GM21423 (cell line): Measurements from ENCODE around the gene ABCF2.

Experiments used
- ATAC-seq: cut with Tn5 transposase; IDR thresholded peaks from one replicate; pipeline ENCODE4 v1.9.1; 2021; ENCODE audit warnings: mild to moderate bottlenecking, moderate library complexity; ENCODE audit not compliant: unreplicated experiment

Gene ABCF2

GRCh38 chr7:151175047-151175792 is 51.8 kb downstream of the ABCF2 start:
- no peak for ATAC-seq

DNA sequence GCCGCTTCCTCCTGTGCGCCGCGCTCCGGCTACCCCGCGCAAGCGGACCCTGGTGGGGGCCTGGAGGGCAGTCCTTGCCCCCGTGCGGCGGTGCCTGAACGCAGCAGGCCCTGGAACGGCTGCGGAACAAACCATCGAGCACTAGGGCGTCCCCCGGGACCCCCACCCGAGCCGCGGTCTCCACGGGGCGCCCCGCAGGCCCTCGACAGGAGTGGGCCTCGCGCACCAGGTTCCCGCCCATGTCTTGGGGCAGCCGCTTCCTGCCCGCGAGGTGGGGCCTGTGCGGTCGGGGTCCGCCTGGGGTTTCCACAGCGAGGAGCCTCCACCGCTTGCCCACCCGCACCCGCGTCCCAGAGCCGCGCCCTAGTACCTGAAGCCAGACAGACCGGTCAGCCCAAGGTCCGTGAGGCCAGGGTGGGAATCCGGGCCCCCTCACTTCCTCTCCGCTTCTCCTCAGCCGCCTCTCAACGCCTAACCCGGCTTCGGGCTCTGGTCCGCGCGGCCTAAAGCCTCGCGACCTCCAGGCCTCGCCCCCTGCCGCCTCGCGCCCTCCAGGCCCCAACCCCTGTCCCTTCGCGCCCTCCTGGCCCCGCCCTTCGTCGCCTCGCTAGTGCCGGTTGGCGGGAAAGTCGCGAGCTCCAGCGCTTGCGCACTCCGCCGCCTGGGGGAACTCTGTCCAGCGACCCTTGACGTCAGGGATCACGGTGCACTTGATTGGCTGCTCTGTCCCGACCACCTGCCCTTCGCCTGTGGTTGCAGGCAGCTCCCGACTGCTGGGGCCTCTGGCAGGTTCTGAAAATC is 52.6 kb downstream of the ABCF2 start:
- no peak for ATAC-seq

- no peak for ATAC-seq
Measured at GRCh38 chr7:151173386-151174245, 53.4 kb downstream of the ABCF2 start.

- peak; percentile 61 for ATAC-seq
Measured at GRCh38 chr7:151172273-151173141, 54.5 kb downstream of the ABCF2 start.

- no peak for ATAC-seq
Measured at GRCh38 chr7:151168787-151169162, 58.2 kb downstream of the ABCF2 start.

- ATAC-seq = peak; percentile 67
Measured at GRCh38 chr7:151168003-151168786, 58.8 kb downstream of the ABCF2 start.

DNA sequence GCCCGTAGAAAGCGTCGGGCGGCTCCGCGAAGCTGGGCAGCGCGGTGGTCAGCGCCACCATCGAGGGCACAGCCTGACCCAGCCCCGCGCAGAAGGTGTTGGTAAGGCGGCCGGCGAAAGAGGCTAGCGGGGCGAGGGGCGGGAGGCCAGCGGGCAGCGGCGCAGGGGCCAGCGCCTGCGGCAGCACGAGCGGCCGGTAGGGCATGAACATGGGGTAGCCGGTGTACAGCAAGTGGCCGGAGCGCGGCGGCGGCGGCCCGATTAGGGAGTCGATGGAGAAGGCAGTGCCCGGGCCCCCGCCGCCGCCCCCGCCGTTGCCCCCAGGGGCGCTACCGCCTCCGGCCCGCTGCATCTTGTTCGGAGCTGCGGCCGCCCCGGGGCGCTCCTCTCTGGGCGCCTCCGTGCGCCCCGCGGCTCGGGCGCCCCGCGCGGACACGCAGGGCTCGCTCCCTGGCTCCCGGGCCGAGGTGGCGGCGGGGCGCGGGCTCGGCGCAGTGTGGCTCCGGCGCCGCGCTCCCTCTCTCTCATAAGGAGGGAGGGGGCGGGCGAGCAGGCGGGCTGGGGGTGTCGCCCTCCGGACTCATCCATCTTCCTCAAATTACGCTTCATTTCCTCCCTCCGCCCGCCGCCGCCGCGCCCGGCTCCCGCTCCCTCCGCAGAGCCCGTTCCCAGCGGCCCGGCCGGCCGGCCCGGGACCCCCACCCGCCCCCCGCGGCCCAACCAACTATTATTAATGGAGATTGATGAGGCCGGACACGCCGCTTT is 59.6 kb downstream of the ABCF2 start, which contains the start of gene GBX1:
Gene GBX1, minus strand, starts transcription at position 498 of the 765 bp plus-strand sequence. Its CDS starts 146 bp downstream, at position 352.
- ATAC-seq = no peak

GRCh38 chr7:151166629-151167196 is 60.3 kb downstream of the ABCF2 start:
- ATAC-seq = no peak
